Measurements from ENCODE around the gene COL7A1.

- TF ChIP-seq CTCF (IDR thresholded peaks at IDR 0.05) (no peak), EP300 (IDR thresholded peaks at IDR 0.05) (no peak)
Measured at GRCh38 chr3:48528754-48529153, 66.4 kb downstream of the COL7A1 start.
